Spleen (tissue), 11 donors: ENCODE data around the gene CIDEC. TPM values are rescaled to one million over a fixed set of nuclear protein-coding genes. Genes with fewer than 3 reads are reported as not detected.

ENCODE experiments used
- DNase-seq: peaks from one replicate; pipeline ENCODE4 v3.0.0-alpha.2; 2020
- H3K27ac ChIP-seq, 8 donors: fragments of 200-600 bp; sonication (generic) in 7 of 8; 1 replicate in 4 of 8; 2 replicates in 4 of 8; pipeline versions ENCODE4 v1.5.0 to v1.8.0; 2016 to 2021; ENCODE audit warnings: inconsistent platforms in 4 of 8, mild to moderate bottlenecking in 4 of 8, moderate library complexity in 1 of 8
- H3K27me3 ChIP-seq, 7 donors: fragments of 200-600 bp; sonication (generic) in 6 of 7; replicated peaks in 1 of 7; 1 replicate in 4 of 7; 2 replicates in 3 of 7; pipeline versions ENCODE4 v1.5.0 to v1.8.0; 2016 to 2021; ENCODE audit warnings: inconsistent platforms in 3 of 7, mild to moderate bottlenecking in 1 of 7
- H3K36me3 ChIP-seq, 6 donors: fragments of 200-600 bp; sonication (generic) in 5 of 6; 1 replicate in 4 of 6; 2 replicates in 2 of 6; pipeline versions ENCODE4 v1.5.0 to v1.8.0; 2016 to 2021; ENCODE audit warnings: inconsistent platforms in 2 of 6
- H3K4me1 ChIP-seq, 6 donors: fragments of 200-600 bp; sonication (generic) in 5 of 6; 1 replicate in 3 of 6; 2 replicates in 3 of 6; pipeline versions ENCODE4 v1.5.0 to v1.8.0; 2016 to 2021; ENCODE audit warnings: inconsistent platforms in 3 of 6
- H3K4me3 ChIP-seq, 8 donors: fragments of 200-600 bp; sonication (generic) in 7 of 8; 1 replicate in 4 of 8; 2 replicates in 4 of 8; pipeline versions ENCODE4 v1.5.0 to v1.8.0; 2016 to 2021; ENCODE audit warnings: inconsistent platforms in 4 of 8, mild to moderate bottlenecking in 4 of 8, moderate library complexity in 2 of 8
- H3K9me3 ChIP-seq, 8 donors: fragments of 200-600 bp; sonication (generic) in 7 of 8; 1 replicate in 4 of 8; 2 replicates in 4 of 8; pipeline versions ENCODE4 v1.5.0 to v1.8.0; 2016 to 2021; ENCODE audit warnings: inconsistent platforms in 4 of 8
- CTCF ChIP-seq, 11 experiments: fragments of 200-600 bp in 7 of 11; fragments of 450-650 bp in 4 of 11; sonication (generic) in 4 of 11; IDR thresholded peaks in 8 of 11; conservative IDR thresholded peaks in 3 of 11; 1 replicate in 7 of 11; 2 replicates in 4 of 11; pipeline versions ENCODE4 v1.4.0 to v1.8.0; 2016 to 2021; ENCODE audit warnings: antibody characterized with exemption in 11 of 11, inconsistent platforms in 4 of 11, mild to moderate bottlenecking in 1 of 11
- POLR2A ChIP-seq, 3 donors: fragments of 450-650 bp; IDR thresholded peaks; one replicate each; pipeline ENCODE4 v1.5.1; 2017; ENCODE audit warnings: antibody characterized with exemption in 3 of 3, mild to moderate bottlenecking in 1 of 3
- POLR2AphosphoS5 ChIP-seq, 3 donors: sonication (generic); formaldehyde crosslinking; IDR thresholded peaks; one replicate each; pipeline ENCODE4 v1.5.1; 2017; ENCODE audit warnings: antibody characterized with exemption in 3 of 3
- WGBS, 5 donors: extraction: QIAGEN DNeasy Blood & Tissue Kit in 3 of 5; methylation state at CpG; one replicate each; pipeline versions ENCODE4 v1.1.5 to v1.1.7; 2013 to 2018; 5-methylcytosine and 5-hydroxymethylcytosine counted together
- intact Hi-C: fragments of 100-400 bp; cut with DNase I; formaldehyde crosslinking; loops from one replicate; pipeline ENCODE4 v1.15.0; 2023; ENCODE audit warnings: low total_unique reads
- polyA plus RNA-seq, 3 donors: library from polyadenylated mRNA; stranded (reverse); fragments of 200-250 nt; gene quantifications; one replicate each; pipeline ENCODE4 v1.2.1, GENCODE V29; 2013
- total RNA-seq, 7 donors: library from RNA; depleted of rRNA in 3 of 7; stranded (reverse); fragments of >200 nt in 3 of 7; fragmentation: NEBNext Ultra II Directional in 4 of 7; extraction: Animal tissue kit (Norgen Biotek cat#: 25700) in 4 of 7; gene quantifications; one replicate each; pipeline versions ENCODE4 v1.1.0 to v1.2.1, GENCODE V29; 2016 to 2021
- donor health status: healthy with polysubstance abuse.
- donor health status: DM: no; HTN: no; CAD: no; lungs with moderate emphysema.
- donor health status: DM: no; HTN: no; CAD: no.
- donor health status: Bipolar disorder and iron deficiency.
- donor health status: healthy.
- donor health status: DM: no; HTN: no; CAD: no.
- donor health status: DM: yes; HTN: yes; CAD: no.

Gene CIDEC
- total and polyA plus RNA-seq, 10 donors = 0.13 to 0.24 TPM; not detected in 8

GRCh38 chr3:9906480-9906879 is 26.4 kb upstream of the CIDEC start:
- Histone ChIP-seq H3K27me3 (no peaks in the 10 kb centered on the region), H3K9me3 (no peaks in the 10 kb centered on the region), H3K36me3 (no peaks in the 10 kb centered on the region), H3K27ac (no peak overlapping the region), H3K4me3 (no peak overlapping the region), H3K4me1 (peaks cover 0 to 20% (median 16%) of the 10 kb centered on the region in 6 donors)
- DNase-seq = peak; percentile 28
- TF ChIP-seq POLR2AphosphoS5 (IDR thresholded peaks at IDR 0.05) (no peak), POLR2A (IDR thresholded peaks at IDR 0.05) (no peak), CTCF (IDR thresholded peaks at IDR 0.05 in 8 of 11, conservative IDR thresholded peaks at IDR 0.05 in 3 of 11) (no peak)
- whole genome bisulfite sequencing, 5 donors = 84 to 94% (median 89%) methylated on average over 5 of the region's 5 CpGs
- intact Hi-C loops = no loop called here

GRCh38 chr3:9903904-9904303 is 23.9 kb upstream of the CIDEC start:
- no peak overlapping the region for H3K4me3 ChIP-seq
- H3K36me3 ChIP-seq = no peaks in the 10 kb centered on the region
- peaks cover 0 to 20% (median 16%) of the 10 kb centered on the region in 6 donors for H3K4me1 ChIP-seq
- no peaks in the 10 kb centered on the region for H3K9me3 ChIP-seq
- no peaks in the 10 kb centered on the region for H3K27me3 ChIP-seq
- peak; percentile 6 for DNase-seq
- WGBS, 5 donors = 94 to 97% (median 95%) methylated on average over 4 of the region's 4 CpGs
- intact Hi-C loops = no loop called here
- H3K27ac ChIP-seq = no peak overlapping the region
- no peak for TF ChIP-seq POLR2AphosphoS5 (IDR thresholded peaks at IDR 0.05)

GRCh38 chr3:9903238-9903624 is 23.2 kb upstream of the CIDEC start:
- DNase-seq = peak; percentile 8
- no peaks in the 10 kb centered on the region for H3K27me3 ChIP-seq
- peak overlapping the region in 6 of 8 donors; percentile 5 to 56 (median 19) for H3K4me3 ChIP-seq
- WGBS, 5 donors = 21 to 43% (median 27%) methylated on average over 4 of the region's 4 CpGs
- no peaks in the 10 kb centered on the region for H3K9me3 ChIP-seq
- H3K4me1 ChIP-seq = peaks cover 0 to 24% (median 17%) of the 10 kb centered on the region in 6 donors
- intact Hi-C loops = no loop called here
- no peak for TF ChIP-seq CTCF (IDR thresholded peaks at IDR 0.05 in 8 of 11, conservative IDR thresholded peaks at IDR 0.05 in 3 of 11)
- TF ChIP-seq POLR2AphosphoS5 (IDR thresholded peaks at IDR 0.05) = no peak
- no peak for TF ChIP-seq POLR2A (IDR thresholded peaks at IDR 0.05)
- H3K36me3 ChIP-seq = no peaks in the 10 kb centered on the region
- H3K27ac ChIP-seq = peak overlapping the region in 5 of 8 donors; percentile 15 to 61 (median 36)

- WGBS, 5 donors = 64 to 71% (median 67%) methylated on average over 12 to 13 of the region's 13 CpGs
- H3K4me3 ChIP-seq = peak within 1 kb of the TSS in 6 of 8 donors; percentile 5 to 56 (median 19)
- DNase-seq = peak; percentile 64
- H3K4me1 ChIP-seq = peaks cover 0 to 28% (median 17%) of the 10 kb centered on the region in 6 donors
- H3K36me3 ChIP-seq = no peaks in the 10 kb centered on the region
- no peaks in the 10 kb centered on the region for H3K27me3 ChIP-seq
- peak within 1 kb of the TSS in 6 of 8 donors; percentile 15 to 61 (median 36) for H3K27ac ChIP-seq
- no peaks in the 10 kb centered on the region for H3K9me3 ChIP-seq
- TF ChIP-seq CTCF (IDR thresholded peaks at IDR 0.05 in 8 of 11, conservative IDR thresholded peaks at IDR 0.05 in 3 of 11) (no peak), POLR2AphosphoS5 (IDR thresholded peaks at IDR 0.05) (peak in 1 of 3 donors; percentile 35)
- intact Hi-C loops = no loop called here
Observed at GRCh38 chr3:9902372-9903237, 22.6 kb upstream of the CIDEC start, which contains the start of gene IL17RE. Gene IL17RE (plus strand): TSS chr3:9902848. CDS start chr3:9902933, 85 bp downstream.
